Hepatic stellate cell (primary cell): ENCODE results near the gene SOCS1.

Experiments
- DNase-seq: peaks from one replicate; pipeline ENCODE4 v3.0.0; 2011; ENCODE audit warnings: low spot score

Gene SOCS1

DNA sequence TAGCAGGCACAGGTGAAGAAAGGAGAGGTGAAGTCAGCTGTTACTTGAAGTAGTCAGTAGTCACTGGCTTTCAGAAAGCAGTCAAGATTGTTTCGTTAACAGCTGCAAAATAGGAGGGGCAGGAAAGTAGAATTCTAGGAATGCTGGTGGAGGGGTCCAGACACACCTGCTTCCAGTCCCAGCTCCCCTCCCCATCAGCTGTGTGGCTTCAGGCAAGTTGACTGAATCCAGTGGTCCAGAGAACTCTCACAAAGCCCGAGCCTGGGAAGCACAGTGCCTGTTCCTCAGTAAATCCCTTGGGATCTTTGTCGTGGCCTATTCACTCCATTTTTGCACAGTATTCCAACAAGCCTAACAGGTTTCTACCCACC, 4.6 kb upstream of the SOCS1 start:
- DNase-seq = no peak

GRCh38 chr16:11259655-11260595, 3.9 kb upstream of the SOCS1 start:
- no peak for DNase-seq

DNA sequence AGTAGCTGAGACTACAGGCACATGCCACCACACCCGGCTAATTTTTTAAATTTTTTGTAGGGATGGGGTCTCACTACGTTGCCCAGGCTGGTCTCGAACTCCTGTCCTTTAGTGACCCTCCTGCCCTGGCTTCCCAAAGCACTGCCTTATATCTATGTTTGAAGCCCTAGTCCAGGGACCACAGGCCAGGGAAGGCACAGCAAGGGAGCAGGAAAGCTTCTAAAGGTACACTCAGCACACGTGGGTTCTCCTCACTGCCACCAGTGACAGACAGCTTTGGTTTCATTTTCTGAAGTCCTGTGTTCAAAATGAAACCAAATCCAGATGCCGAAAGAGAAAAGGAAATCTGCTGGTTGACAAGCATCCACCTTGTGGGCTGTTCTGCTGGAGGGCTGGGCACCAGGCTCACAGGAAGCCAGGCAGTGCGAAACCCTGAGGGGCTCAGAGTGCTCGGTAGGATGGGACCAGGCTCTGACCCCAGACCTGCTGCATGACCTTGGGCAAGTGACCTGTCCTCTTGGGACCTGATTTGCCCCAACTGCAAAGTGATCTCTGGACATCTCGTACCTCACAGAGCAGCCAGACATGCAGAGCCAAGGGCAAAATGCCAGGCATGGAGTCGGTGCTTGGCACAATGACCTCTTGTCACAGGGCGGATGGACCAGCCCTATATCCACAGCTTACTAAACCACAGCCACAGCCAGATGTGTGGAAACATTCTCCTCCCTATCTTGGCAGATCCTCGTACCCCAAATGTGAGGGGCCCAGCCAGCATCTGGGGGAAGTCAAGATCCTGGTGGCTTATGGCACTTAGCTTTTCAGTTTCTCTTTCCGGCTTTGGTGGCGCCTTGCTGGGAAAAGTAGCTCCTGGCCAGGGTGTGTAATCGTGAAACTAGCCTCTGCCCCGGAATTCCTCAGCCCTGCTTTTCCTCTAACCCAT, 2.8 kb upstream of the SOCS1 start:
- peak; percentile 49 for DNase-seq

- DNase-seq = peak; percentile 90
These were observed 1.3 kb upstream of the SOCS1 start for GRCh38 chr16:11257131-11257938.

DNA sequence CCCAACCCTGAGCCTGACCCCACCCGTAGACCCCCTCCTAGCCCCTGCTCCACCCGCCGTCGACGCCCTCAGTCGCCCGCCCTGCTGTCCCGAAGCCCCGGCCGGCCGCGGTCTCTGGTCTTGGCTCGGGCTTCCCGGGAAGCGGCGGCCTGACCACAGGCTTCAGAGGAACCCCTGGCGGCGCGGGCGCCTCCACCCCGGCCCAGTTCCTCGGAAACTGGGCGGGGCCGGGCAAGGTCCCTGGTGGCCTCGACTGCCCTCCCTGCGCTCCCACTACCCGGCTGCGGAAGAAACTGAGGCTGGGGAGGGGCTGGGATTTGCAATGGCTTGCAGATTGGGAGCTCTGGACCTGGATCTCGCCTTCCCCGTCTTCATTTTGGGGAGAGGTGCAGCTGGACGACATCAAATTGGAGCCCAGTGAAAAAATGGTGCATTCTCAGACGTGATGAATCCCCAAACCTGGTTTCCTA, 692 bp upstream of the SOCS1 start:
- DNase-seq = peak; percentile 76

DNA sequence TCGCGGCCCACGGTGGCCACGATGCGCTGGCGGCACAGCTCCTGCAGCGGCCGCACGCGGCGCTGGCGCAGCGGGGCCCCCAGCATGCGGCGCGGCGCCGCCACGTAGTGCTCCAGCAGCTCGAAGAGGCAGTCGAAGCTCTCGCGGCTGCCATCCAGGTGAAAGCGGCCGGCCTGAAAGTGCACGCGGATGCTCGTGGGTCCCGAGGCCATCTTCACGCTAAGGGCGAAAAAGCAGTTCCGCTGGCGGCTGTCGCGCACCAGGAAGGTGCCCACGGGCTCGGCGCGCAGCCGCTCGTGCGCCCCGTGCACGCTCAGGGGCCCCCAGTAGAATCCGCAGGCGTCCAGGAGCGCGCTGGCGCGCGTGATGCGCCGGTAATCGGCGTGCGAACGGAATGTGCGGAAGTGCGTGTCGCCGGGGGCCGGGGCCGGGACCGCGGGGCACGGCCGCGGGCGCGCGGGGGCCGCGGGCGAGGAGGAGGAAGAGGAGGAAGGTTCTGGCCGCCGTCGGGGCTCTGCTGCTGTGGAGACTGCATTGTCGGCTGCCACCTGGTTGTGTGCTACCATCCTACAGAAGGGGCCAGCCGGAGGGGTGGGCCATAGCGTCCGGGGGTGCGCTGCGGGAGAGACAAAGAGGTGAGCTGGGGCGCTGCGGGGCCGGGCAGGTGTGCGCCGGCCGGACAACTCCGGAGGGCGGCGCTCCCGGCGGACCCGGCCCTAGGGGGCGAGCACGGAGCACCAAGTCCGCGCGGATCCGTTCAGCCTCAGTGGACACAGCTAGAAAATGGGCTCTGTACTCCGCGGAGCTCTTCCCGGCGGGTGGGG, 879 bp downstream of the SOCS1 start:
- DNase-seq = peak; percentile 52

DNA sequence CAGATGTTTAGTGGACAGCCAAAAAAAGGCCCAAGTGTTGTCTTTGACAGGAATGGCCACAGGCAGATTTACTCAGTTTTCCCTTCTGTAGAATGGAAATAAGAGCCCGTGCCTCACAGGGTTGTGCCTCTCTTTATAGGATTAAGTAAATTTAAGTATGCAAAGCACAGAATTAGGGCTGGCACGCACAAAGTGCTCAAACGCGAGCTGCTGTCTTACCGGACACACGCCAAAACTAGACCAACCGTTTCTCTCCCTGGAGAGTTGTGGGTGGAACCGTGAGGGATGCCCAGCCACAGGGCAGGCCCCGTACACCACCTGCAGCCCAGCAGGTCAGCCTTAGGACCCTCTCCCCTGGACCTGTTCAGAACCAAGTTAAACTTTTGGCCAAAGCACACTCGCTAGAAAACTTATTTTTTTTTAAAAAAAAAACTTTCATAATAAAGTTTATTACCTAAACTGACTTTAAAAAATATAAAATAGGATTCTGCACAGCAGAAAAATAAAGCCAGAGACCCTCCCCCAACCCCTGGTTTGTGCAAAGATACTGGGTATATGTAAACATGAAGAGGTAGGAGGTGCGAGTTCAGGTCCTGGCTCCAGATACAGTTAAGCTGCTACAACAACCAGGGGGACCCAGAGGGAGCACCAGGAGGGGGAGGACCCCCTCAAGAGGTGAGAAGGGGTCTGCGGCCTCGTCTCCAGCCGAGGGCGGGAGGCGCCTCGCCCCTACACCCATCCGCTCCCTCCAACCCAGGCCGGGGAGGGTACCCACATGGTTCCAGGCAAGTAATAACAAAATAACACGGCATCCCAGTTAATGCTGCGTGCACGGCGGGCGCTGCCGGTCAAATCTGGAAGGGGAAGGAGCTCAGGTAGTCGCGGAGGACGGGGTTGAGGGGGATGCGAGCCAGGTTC, 1.8 kb downstream of the SOCS1 start:
- no peak for DNase-seq

DNA sequence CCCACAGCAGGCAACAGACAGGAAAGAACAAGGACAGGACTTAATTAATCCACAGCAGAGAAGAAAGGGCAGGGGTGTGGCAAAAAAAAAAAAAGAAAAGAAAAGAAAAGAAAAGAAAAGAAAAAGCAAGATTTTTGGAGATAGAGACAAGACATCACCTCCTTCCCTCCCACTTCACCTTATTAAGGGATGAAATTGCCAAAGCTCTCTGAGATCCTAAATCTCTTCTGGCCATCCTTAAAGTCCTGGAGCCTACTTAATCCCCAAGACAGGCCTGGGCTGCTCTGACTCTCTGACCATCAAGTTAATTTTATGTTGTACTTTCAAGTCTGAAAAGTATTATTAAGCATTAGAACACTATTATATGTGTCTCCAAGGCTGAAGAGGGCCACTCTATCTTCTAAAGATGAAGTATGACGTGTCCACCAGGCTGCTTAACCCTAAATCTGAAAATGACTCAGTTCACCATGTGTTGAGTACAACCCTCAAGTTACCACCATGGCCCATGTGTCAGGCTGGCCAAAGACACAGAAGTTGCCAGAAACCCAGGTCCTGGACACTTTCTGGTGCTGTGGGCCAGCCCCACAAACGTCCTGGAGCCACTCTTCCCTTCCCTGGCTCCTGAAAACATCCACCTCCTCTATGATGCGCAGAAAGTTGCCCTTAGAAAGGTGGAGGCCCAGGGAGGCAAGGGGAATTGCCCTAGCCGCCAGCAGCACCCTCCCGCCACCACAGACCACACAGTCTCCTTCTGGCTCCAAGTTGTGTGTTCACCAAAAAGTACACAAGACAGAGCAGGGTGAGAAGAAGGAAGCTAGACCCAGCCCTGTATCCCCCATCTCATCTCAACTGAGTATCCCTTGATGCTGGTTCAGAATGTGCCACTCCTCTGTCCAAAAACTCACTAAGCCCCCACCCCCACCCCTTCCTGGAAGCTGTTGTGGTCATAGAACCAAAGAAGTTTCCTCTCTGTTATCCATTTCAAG, 2.7 kb downstream of the SOCS1 start:
- DNase-seq = no peak

GRCh38 chr16:11252482-11252931, 3.5 kb downstream of the SOCS1 start:
- no peak for DNase-seq

GRCh38 chr16:11251525-11252481, 4.2 kb downstream of the SOCS1 start:
- no peak for DNase-seq

DNA sequence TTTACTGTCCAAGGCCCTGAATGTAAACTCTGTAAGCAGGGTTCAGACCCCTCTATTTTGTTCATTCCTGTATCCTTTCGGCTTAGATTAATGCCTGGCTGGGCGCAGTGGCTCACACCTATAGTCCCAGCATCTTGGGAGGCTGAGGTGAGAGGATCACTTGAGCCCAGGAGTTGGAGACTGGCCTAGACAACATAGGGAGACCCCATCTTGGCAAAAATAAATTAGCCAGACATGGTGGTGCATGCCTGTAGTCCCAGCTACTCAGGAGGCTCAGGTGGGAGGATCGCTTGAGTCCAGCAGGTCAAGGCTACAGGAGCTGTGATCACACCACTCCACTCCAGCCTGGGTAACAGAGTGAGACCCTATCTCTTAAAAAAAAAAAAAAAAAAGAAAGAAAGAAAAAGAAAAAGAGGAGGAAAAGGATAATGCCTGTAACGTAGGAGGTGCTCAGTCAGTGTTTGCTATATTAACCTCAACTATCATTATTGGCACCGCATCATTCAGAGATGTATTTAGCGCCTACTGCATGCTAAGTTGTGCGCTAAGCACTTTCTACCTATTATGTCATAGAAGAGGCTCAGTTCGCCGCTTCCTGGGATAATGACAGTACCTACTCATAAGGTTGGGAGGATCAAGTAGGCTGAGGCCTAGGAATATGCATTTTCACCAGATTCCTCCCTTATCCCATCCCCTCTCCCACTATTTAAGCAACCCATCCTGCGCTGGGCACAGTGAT, 5.0 kb downstream of the SOCS1 start:
- DNase-seq = no peak

DNA sequence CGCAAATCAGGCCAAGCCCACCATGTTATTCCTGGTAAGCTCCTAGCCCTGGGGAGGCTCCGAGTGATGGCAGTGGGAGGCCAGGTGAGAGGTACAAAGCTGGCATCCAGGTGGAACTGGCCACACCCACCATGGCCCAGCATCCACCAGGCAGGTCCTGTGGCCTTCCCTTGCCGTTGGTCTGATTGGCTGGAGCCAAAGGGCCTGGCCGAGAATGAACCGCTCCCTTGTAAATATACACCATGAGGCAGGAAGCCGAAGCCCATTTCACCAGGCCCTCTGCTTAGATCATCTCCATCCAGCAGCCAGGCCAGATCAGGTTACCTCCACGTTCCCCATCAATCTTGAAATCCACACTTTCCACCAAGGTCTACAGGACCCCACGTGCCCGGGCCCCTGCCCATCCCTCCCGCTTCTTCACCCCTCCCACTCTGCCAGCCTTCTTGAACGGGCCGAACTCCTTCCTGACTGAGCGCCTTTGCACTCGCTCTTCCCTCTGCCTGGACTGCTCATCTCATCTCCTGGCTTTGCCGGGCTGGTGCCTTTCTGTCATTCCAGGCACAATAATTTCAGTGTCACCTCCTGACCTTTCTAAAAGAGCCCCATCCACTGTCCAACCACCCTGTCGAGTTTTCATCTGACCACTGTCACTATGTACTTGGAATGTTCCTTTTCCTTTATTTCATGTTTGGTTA, 5.8 kb downstream of the SOCS1 start:
- no peak for DNase-seq

DNA sequence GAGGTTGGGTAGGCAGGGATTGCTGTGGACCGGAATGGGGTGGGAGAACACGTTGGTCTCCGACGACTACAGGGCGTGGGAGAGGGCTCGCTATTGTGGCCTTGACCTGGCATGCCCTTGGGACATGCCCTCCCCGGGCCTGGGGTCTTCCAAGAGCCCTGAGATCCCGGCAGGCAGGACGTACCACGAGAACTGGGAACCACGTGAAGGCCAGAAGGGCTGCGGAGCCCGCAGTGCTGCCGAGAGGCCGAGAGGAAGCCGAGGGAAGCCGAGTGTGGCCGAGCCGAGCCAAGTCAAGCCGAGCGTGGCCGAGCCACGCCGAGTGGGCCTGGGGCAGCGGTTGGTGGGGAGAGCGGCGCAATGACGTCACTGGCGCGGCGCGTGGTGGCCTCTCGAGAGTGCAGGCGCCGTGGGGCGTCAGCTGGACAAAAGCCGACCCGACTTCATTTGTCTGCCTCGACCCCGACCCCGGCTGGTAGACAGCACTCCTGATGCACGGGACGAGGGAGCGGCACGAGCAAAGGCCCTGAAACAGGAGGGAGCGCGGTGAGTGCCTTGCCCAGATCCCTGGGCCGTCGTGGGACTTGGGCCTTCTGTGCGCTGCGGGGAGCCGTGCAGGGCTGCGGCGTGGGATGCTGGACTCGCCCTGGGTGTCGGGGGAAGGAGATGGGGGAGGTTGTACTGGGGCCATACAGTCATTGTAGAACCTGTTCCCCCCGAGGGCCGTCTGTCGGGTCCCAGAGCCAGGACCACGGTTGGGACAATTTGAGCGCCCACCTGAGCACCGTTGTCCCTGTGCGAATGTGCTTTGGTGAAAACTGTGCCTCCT, 6.6 kb downstream of the SOCS1 start:
- no peak for DNase-seq

DNA sequence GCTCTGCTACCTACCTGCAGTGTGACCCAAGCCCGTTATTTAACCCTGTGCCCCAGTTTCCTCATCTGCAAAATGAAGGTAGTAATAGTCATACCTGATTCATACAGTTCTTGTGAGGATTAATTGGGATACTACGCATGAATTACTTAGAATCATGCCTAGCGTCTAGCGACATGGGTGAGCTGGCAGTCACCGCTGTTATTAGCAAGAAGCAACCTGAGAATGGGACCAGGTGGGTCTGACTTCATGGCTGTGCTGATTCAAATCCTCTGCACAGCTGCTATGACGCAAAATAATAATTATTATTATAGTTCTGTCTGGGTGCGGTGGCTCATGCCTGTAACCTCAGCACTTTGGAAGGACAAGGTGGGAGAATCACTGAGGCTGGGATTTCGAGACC, 7.9 kb downstream of the SOCS1 start:
- DNase-seq = no peak

- no peak for DNase-seq
These were observed 10.0 kb downstream of the SOCS1 start for GRCh38 chr16:11245988-11246387.
